Activated CD4-positive, alpha-beta T cell treated with anti-CD3 and anti-CD28 coated beads, Interleukin-2, amount 50 U/mL, for 1 hour (primary cell): ENCODE measurements around the gene UBE2F.
"Not testable (repeated sequence)": the region's sequence is repeated elsewhere in the genome, so short reads cannot be mapped to it uniquely, and the experiment has no call there.

Experiments
- DNase-seq: peaks from one replicate; pipeline ENCODE4 v3.0.0-alpha.2; 2020

Gene UBE2F

DNA sequence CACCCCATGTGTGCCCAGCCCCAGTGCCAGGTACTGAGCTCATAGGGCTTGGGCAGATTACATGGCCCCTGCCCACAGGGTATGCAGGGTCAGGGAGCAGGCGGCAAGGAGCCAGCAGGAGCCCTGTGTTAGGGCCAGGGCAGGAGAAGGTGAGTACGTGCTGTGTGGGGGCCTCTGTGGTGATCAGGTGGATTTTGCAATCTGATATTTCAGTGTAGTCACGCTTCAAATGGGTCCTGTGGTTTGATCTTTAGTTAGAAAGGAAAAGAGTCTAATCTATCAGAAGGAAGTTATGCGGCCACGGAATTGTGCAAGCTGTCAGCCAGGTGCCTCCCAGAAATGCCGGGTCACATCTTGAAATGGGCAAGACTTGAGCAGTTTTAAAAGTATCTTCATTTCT is 13.9 kb downstream of the UBE2F start:
- DNase-seq, result no peak

- DNase-seq, result not testable (repeated sequence)
These were observed 14.8 kb downstream of the UBE2F start for GRCh38 chr2:237981621-237982020.

DNA sequence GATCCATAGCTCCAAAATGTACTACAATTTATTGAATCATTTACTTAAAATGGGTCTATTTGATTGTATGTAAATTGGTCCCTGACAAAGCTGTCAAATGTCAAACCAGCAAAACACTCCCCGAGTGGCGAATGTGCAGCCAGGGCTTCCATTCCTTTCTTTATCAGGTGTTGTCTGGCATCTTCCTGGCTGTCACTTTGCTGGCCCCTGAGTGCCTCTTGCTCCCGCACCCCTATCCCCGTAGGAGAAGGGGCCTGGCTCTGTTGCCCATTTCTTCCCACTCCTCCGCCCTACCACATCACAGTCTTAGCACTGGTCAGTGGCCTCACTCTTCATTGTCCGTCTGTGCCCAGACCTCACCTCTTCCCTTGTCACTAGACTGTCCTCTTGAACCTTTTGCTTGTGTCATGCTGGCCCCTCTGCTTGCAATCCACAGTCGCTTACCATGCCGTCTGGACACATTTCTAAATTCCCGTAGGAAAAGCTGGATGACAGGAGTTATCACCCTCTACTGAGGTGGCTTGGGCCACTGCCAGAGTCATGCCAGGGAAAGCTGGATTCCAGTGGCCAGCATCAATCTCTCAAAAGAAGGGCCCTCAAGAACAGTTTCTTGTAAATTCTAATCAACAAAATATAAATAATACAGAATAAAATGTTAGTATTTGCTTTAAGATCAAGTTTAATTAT is 15.4 kb downstream of the UBE2F start:
- no peak for DNase-seq

DNA sequence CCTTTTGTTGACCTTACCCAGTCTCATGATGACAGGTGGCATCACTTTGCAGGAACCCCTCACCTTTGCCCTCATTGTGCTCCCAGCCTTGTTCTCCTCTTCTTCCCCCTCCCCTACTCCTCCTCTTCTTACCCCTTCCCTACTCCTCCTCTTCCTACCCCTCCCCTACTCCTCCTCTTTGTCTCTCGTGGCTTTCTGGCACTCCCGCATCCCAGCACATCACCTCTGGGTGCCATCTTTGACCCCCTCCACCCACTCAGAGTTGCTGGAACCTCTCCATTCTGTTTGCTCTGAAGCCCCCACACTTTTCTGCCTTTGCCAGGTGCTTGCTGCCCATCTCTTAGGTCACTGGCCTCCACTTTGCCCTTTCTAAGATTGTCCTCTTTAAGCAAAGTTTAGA is 17.1 kb downstream of the UBE2F start:
- DNase-seq, result no peak

DNA sequence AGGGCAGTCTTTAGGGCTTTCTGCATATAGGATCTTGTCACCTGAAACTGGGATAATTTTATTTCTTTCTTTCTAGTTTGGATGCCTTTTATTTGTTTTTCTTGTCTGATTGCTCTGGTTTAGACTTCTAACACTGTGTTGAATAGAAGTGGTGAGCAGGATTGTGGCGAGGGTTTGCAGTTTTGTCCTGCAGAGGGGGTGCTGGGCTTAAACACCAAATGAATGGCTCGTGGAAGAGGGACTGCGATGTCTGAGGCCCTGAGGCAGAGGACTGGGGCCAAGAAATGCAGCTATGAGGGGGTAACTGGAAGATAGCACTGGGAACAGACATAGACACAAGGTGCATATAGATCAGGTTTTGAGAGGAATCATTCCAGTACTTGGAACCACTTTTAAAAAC is 20.5 kb downstream of the UBE2F start:
- no peak for DNase-seq

DNA sequence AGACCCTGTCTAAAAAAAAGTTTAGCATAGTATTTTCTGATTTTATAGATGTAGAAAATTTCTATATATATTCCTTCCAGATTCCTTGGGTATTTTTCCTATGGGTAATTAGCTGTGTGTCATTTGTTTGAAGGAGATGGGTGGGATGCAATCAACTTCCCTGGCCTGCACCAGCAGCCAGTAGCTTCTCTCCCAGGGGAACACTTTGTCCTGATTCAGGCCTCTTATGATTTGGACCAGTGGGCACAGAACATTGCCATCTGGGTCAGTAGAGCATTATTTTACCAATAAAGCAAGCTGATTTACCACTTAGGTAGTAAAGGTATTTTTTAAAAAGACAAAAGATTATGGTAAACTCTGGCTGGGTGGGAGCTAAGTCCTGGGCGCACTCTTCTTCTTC is 26.9 kb downstream of the UBE2F start:
- no peak for DNase-seq

- no peak for DNase-seq
These were observed 28.2 kb downstream of the UBE2F start for GRCh38 chr2:237995036-237995435.

GRCh38 chr2:237996021-237996593 is 29.3 kb downstream of the UBE2F start:
- no peak for DNase-seq

DNA sequence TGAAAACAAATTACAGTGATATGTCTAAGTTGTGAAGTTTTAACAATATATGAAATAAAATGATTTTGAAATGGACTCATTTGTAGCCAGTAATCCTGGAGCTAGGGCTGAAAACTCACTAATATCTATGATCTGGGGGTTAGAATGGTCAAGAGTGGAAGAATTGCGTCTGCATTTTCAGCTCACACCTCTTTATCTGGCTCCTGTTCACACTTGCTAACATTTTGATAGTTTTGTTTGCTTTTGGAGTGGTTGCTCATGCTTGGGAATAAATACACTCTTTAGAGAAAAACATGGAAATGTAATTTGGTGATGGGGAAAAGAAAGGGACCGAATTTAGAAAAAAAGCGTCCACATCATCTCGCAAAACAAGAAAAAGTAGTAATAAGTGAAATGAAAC is 30.7 kb downstream of the UBE2F start:
- no peak for DNase-seq

DNA sequence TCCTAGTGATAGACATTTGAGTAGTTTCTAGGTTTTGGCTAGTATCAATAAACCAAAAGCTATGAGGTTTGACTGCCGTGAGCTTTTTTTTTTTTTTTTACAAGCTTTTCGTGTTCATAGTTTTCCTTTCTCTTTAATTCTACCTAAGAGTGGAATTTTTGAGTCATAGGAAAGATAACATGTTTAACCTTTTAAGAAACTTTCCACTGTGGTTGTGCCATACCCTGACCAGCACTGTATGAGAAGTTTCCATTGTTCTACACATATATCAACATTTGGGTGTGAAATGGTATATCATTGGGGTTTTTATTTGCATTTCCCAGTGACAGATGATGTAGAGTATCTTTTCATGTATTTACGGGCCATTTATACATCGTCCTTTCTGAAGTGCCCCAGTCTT is 31.7 kb downstream of the UBE2F start:
- no peak for DNase-seq

DNA sequence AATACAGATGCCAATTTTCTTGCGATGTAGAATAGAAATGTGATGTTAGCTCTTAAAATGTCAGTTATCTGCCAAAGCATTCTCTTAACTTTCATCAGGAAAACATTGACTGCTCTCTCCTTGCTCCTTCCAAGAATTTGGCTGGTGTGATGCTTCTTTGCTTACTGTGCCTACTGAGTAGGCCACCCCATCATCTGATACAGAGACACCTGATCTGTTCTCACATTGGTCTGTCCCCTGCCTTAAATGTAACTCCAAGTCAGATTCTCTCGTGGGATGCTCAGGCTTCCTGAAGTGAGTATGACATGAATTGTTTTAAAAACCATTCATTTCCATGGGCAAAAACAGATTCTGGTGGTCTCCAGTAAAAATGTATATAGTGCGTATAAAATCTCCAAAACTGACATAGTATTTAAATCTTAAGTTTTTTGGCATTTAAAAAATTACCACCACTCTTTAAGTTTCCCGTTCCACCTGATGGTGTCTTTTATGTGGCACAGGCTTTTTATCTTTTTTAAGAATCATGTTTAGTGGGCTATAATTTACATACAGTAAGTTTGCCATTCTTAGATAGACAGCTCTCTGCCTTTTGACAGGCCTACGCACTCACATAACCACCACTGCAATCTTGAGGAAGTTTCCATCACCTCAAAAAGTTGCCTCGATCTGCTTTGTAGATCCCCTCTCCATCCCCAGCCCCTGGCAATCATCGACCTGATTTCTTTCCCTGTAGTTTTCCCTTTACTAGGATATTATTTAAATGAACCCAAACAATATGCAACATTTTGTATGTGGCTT is 36.6 kb downstream of the UBE2F start:
- no peak for DNase-seq

DNA sequence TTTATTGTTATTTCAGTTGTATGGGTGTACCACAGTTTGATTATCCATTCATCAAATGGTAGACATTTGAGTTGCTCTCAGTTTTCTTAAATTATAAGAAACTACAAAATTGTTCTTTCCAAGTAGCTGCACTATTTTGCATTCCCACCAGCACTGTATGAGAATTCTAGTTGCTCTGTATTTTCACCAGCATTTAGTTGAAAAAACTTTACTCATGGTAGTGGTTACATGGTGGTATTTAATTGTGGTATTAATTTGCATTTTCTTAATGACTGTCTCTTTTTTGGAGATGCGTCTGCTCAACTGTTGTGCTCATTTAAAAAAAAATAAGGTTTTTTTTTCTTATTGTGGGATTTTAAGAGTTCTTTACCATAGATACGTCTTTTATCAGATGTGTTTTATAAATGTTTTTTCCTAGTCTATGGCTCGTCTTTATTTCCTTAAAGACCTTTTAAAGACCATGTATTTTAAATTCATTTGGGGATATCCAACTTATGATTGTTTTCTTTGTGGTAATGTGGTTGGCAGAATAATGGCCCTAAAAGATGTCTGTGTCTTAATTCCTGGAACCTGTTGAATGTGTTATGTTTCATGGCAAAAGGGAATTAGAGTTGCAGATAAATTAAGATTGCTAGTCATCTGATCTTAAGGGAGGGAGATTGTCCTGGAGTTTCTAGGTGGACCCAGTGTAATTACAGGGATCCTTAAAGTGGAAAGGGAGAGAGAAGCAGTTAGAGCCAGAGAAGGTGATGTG is 37.4 kb downstream of the UBE2F start:
- DNase-seq, result no peak

DNA sequence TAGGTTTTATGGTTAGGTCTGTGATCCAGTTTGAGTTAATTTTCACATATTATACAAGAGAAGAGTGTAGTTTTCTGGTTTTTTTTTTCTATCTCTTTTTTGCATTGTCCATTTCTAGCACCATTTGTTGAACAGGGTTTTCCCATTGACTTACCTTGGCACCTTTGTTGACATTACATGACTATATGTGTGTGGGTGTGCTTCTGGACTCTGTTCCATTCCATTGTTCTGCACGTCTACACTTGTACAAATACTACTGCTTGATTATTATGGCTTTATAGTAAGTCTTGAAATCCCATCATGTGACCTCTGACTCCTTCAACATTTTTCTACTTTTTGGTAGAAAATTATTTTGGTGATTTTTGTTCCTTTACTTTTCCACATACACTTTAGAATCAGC is 38.7 kb downstream of the UBE2F start:
- no peak for DNase-seq

DNA sequence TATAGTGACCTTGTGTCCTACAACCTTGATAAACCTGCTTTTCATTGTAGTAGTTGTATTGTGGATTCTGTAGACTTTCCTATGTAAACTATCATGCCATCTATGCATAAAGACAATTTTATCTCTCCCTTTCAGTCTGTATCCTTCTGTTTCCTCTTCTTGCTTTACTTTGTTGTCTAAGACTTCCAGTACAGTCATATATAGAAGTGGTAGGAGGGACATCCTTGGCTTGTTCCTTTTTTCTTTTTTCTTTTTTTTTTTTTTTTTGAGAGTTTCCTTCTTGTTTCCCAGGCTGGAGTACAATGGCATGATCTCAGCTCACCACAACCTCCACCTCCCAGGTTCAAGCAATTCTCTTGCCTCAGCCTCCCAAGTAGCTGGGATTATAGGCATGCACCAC is 39.7 kb downstream of the UBE2F start:
- DNase-seq, result no peak

GRCh38 chr2:238007924-238008323 is 41.1 kb downstream of the UBE2F start:
- DNase-seq, result no peak

DNA sequence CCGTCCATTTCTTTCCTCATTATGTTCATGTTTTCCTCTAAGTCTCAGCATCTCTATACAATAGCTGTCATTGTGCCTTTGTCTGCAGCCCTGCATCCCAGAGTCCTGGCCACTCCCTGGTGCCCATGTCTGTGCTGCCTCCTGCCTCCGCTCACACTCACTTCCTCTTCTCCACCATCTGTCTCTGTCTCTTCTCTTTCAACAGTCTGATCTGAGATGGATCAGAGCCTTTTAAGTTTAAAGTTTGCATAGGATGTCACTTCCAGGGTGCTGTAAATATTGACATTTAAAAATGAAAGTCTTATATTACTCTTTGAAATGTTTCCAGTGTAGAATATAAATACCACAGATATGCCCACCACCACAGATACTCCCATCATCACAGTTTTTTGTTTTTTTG is 42.7 kb downstream of the UBE2F start:
- no peak for DNase-seq

- no peak for DNase-seq
These were observed 43.8 kb downstream of the UBE2F start for GRCh38 chr2:238010572-238010971.

GRCh38 chr2:238013806-238014205 is 47.0 kb downstream of the UBE2F start:
- DNase-seq, result no peak

GRCh38 chr2:238015705-238016104 is 48.9 kb downstream of the UBE2F start:
- DNase-seq, result no peak

DNA sequence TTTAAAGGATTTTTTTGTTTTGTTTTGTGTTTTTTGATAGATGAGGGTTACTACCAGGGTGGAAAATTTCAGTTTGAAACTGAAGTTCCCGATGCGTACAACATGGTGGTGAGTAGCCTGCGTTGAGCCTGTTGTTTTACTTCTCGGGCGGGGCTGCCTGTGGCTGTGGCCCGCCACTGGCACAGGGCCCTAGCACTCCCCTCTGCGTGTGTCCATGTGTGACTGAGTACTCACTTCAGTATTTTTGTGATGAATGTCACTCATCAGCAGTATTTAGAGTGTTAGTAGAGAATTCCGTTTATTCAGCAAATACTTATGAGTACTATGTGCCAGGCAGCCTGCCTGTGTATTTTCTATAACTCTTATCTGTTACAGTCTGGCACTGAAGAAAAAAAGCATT is 49.7 kb downstream of the UBE2F start:
- no peak for DNase-seq

DNA sequence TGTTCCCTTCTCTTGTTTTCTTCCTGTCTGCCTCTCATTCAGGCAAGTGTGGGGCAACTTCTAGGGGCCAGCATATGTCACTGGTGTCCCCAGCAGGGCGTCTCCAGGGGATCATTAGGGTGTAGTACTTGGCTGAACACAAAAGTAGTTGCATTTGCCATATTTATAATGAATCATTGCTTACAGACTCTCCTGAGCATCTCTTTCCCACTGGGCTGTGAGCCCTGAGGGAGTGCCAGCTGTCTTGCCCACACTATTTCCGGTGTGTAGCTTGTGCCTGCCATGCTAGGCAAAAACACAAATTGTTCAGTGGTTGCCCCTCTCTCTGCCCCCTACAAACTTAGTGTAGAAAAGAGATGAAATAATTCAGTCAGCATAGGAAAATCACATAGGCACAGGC is 53.1 kb downstream of the UBE2F start:
- no peak for DNase-seq

- no peak for DNase-seq
These were observed 54.0 kb downstream of the UBE2F start for GRCh38 chr2:238020816-238021215.

DNA sequence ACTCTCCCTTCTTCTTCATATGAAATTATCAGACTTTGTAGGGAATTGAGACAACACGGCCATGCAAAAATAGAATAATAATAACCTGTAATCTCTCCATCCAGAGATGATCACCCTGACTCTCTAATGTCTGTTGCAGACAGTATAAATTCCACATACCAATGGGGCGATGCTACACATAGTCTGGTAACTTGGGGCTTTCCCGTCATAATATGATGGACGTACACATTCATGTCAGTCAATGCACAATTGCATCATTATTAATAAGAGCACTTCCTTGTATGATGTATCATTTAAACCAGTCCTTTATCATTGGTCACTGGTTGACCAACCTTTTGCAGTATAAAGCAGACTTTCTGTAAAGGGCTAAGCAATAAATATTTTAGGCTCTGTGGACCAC is 54.5 kb downstream of the UBE2F start:
- no peak for DNase-seq
